DOHH2 (cell line): ENCODE results near the gene ASAP2.

Experiments used
- H3F3A ChIP-seq: fragments of 200-600 bp; sonication (generic), shearing (Covaris generic); 2 replicates; pipeline ENCODE4 v1.6.0; 2016; ENCODE audit warnings: antibody characterized with exemption, mild to moderate bottlenecking; ENCODE audit not compliant: control insufficient read depth, insufficient read depth
- H3K27ac ChIP-seq: fragments of 200-600 bp; sonication (generic); 2 replicates; pipeline ENCODE4 v1.5.1; 2014; ENCODE audit warnings: low read depth, mild to moderate bottlenecking, low read length, moderate library complexity
- H3K27me3 ChIP-seq: fragments of 200-600 bp; sonication (generic); 2 replicates; pipeline ENCODE4 v1.6.1; 2014; ENCODE audit warnings: mild to moderate bottlenecking, low read length, mixed read lengths; ENCODE audit not compliant: control insufficient read depth
- H3K36me3 ChIP-seq: fragments of 200-600 bp; sonication (generic); 2 replicates; pipeline ENCODE4 v1.6.1; 2014; ENCODE audit warnings: mild to moderate bottlenecking, low read length, moderate library complexity, mixed read lengths; ENCODE audit not compliant: control insufficient read depth
- H3K4me1 ChIP-seq: fragments of 200-600 bp; sonication (generic); 2 replicates; pipeline ENCODE4 v1.6.1; 2014; ENCODE audit warnings: mild to moderate bottlenecking, low read length, mixed read lengths; ENCODE audit not compliant: control insufficient read depth
- H3K4me2 ChIP-seq: fragments of 200-600 bp; sonication (generic); 2 replicates; pipeline ENCODE4 v1.6.0; 2014; ENCODE audit warnings: mild to moderate bottlenecking, low read length, moderate library complexity
- H3K4me3 ChIP-seq: fragments of 200-600 bp; sonication (generic); 2 replicates; pipeline ENCODE4 v1.5.1; 2014; ENCODE audit warnings: mild to moderate bottlenecking, low read length, mixed read lengths
- H3K79me2 ChIP-seq: fragments of 200-600 bp; sonication (generic); 2 replicates; pipeline ENCODE4 v1.6.1; 2014; ENCODE audit warnings: mild to moderate bottlenecking, low read length, mixed read lengths; ENCODE audit not compliant: control insufficient read depth
- H3K9me2 ChIP-seq: fragments of 200-600 bp; sonication (generic); replicated peaks from 2 replicates; pipeline ENCODE4 v1.6.1; 2014; ENCODE audit warnings: mild to moderate bottlenecking, low read length, mixed read lengths; ENCODE audit not compliant: control insufficient read depth
- H3K9me3 ChIP-seq: fragments of 200-600 bp; sonication (generic); 2 replicates; pipeline ENCODE4 v1.6.1; 2014; ENCODE audit warnings: antibody characterized with exemption, low read length, mixed read lengths; ENCODE audit not compliant: control insufficient read depth, insufficient read depth
- H4K20me1 ChIP-seq: fragments of 200-600 bp; sonication (generic); 2 replicates; pipeline ENCODE4 v1.6.0; 2014; ENCODE audit warnings: low read depth, mild to moderate bottlenecking, antibody characterized with exemption, low read length, moderate library complexity; ENCODE audit not compliant: control insufficient read depth, insufficient read depth
- CTCF ChIP-seq: fragments of 200-600 bp; sonication (generic); IDR thresholded peaks from one replicate; pipeline ENCODE4 v1.5.1; 2014; ENCODE audit warnings: antibody characterized with exemption, mild to moderate bottlenecking, low read depth, low read length; ENCODE audit not compliant: poor library complexity, severe bottlenecking
- EZH2phosphoT487 ChIP-seq: fragments of 200-600 bp; sonication (generic); IDR thresholded peaks from 2 replicates; pipeline ENCODE4 v1.6.1; 2017; ENCODE audit warnings: borderline replicate concordance, mild to moderate bottlenecking, antibody characterized with exemption, low read length, moderate library complexity, mixed read lengths

The ASAP2 gene

GRCh38 chr2:9378433-9379390, 172.1 kb downstream of the ASAP2 start:
- Histone ChIP-seq H3F3A (no peaks in the 10 kb centered on the region), H3K36me3 (no peaks in the 10 kb centered on the region), H3K4me3 (no peak overlapping the region), H4K20me1 (no peaks in the 10 kb centered on the region), H3K27me3 (peaks cover 10% of the 10 kb centered on the region; the same call in 1 of the 2 replicates), H3K27ac (no peak overlapping the region), H3K4me2 (no peak overlapping the region), H3K4me1 (no peaks in the 10 kb centered on the region), H3K9me2 (no peaks in the 10 kb centered on the region), H3K9me3 (no peaks in the 10 kb centered on the region), H3K79me2 (no peaks in the 10 kb centered on the region)
- TF ChIP-seq EZH2phosphoT487 (no peak), CTCF (no peak)

GRCh38 chr2:9379391-9379755, 172.8 kb downstream of the ASAP2 start:
- H3K9me3 ChIP-seq = no peaks in the 10 kb centered on the region
- H3K79me2 ChIP-seq = no peaks in the 10 kb centered on the region
- peaks cover 8% of the 10 kb centered on the region; the same call in 1 of the 2 replicates for H3K27me3 ChIP-seq
- no peaks in the 10 kb centered on the region for H3K4me1 ChIP-seq
- no peak overlapping the region for H3K4me3 ChIP-seq
- H3F3A ChIP-seq = no peaks in the 10 kb centered on the region
- TF ChIP-seq EZH2phosphoT487 (no peak), CTCF (no peak)
- H3K27ac ChIP-seq = no peak overlapping the region
- no peaks in the 10 kb centered on the region for H3K9me2 ChIP-seq
- H3K36me3 ChIP-seq = no peaks in the 10 kb centered on the region
- H3K4me2 ChIP-seq = no peak overlapping the region
- no peaks in the 10 kb centered on the region for H4K20me1 ChIP-seq

GRCh38 chr2:9380702-9381628, 174.4 kb downstream of the ASAP2 start:
- Histone ChIP-seq H3K4me1 (no peaks in the 10 kb centered on the region), H3K9me2 (no peaks in the 10 kb centered on the region), H3K4me3 (no peak overlapping the region), H3K27ac (no peak overlapping the region), H3K4me2 (no peak overlapping the region), H3K9me3 (no peaks in the 10 kb centered on the region), H3K79me2 (no peaks in the 10 kb centered on the region), H3K27me3 (peaks cover 8% of the 10 kb centered on the region; the same call in 1 of the 2 replicates), H4K20me1 (no peaks in the 10 kb centered on the region), H3K36me3 (no peaks in the 10 kb centered on the region), H3F3A (no peaks in the 10 kb centered on the region)
- TF ChIP-seq CTCF (no peak), EZH2phosphoT487 (no peak)
